GM13977 (cell line): ENCODE data around the gene SUMO3.
A peak's percentile ranks its signal among the peaks of the same experiment; 100 is the strongest.

Experiments
- DNase-seq: peaks from one replicate; pipeline ENCODE4 v3.0.0; 2012; ENCODE audit warnings: low spot score
- CTCF ChIP-seq: IDR thresholded peaks from 2 replicates; pipeline ENCODE4 v1.5.1; 2012; ENCODE audit warnings: mild to moderate bottlenecking, control low read depth; ENCODE audit not compliant: insufficient read depth; ENCODE audit errors: extremely low read depth, missing control alignments
- in situ Hi-C: fragments of 300-500 bp; cut with MboI; formaldehyde crosslinking; loops from one replicate; pipeline ENCODE4 v1.12.0; 2022; ENCODE audit warnings: low sequenced_read_pairs, low pct_unique_long_range_greater_than_20kb, mixed read lengths, inconsistent platforms; ENCODE audit not compliant: unreplicated experiment

Gene SUMO3

GRCh38 chr21:44761747-44762208, 56.1 kb downstream of the SUMO3 start:
- TF ChIP-seq CTCF, result no peak
- in situ Hi-C loops, result no loop called here
- no peak for DNase-seq

DNA sequence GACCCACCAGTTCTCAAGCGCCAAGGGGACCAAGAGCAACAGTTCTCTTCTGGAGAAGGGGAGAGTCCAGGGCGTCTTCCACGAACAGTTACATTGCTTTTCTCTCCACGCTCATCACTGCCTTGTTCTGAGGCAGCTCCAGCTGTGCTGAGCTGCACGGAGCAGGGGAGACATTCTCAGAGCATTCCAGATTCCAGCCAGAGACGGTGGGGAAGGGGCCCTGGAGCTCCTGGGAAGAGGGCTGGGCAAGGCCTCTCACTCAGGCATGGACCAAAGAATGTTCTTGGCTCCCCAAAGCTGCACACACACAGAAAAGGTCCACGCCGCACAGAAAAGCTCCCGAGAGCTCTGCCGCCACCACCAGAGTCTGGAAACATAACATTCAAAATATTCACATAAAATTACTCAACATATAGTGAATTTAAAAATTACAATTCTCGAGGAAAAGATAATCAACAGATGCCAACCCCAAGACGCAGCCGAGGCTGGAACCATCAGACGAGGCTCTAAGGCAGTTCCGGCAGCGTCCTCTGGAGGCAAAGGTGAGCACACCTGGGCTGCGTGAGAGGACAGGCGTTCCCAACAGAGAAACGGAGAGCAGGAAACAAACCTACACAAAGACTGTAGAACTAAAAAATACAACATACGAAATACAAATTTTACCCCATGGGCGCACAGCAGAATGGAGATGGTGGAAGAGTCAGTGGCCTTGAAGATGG, 56.7 kb downstream of the SUMO3 start:
- in situ Hi-C loops, result no loop called here
- no peak for DNase-seq
- peak; percentile 23 for TF ChIP-seq CTCF

- no peak for DNase-seq
- TF ChIP-seq CTCF, result no peak
- in situ Hi-C loops, result no loop called here
These were observed 57.5 kb downstream of the SUMO3 start for GRCh38 chr21:44760376-44760775.

- DNase-seq, result no peak
- in situ Hi-C loops, result no loop called here
- no peak for TF ChIP-seq CTCF
These were observed 58.1 kb downstream of the SUMO3 start for GRCh38 chr21:44759628-44760285.

DNA sequence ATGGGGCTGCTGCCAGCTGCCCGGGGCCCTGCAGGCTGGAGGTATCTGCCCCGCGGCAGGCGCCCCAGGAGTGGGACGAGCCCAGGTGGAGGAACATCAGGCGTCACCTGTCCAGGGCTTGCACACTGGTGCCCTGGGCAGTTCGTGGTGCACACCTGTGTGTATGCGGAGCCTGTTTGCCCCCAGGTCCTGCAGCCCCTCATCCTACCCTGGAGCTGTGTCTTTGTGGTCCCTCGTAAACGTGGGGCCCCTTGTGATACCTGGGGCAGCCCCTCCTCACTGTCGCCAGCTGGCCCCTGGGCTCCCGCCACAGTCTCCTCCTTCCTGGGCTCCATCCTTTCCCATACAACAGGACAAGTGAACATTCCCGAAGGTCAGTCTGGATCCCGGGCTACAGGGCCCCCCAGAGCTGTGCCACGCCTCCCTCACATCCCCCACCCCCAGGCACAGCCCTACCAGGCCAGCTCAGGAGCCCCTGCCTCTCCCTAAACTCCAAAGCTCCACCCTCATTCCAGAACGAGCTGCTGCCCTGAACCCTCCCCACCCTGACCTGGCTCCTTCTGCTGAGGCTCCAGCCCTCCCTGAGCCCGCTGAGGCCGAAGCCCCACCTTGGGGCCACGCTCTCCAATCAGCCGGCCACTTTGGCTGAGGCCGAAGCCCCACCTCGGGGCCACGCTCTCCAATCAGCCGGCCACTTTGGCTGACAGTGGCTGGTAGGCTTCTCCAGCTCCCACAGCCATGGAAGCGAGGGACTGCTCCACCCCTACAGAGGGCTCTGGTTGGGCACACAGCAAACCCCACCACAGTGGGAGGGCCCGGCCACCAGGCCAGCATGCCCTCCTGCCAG, 58.9 kb downstream of the SUMO3 start:
- TF ChIP-seq CTCF, result no peak
- in situ Hi-C loops, result no loop called here
- DNase-seq, result no peak

DNA sequence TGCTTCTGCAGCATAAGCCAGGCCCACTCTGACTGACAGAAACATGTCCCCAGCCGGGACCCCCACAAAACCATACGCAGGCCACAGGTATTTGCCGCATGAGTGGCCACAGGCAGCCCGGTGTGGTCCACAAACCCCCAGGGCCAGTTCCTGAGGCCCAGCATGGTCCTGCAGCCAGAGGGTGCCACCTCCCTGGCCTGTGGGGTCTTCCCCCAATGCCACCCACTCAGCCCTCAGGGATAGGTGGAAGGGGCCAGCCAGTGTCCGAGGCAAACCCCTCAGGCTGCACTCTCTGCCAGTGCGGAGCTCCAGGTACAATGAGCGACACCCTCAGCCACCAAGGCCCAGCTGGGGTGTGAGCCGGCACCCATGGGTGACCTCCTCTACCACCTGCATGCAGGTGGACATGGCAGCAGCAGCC, 59.7 kb downstream of the SUMO3 start:
- DNase-seq, result no peak
- TF ChIP-seq CTCF, result no peak
- in situ Hi-C loops, result no loop called here
